Mucosa of rectum (tissue), 2 donors: Measurements from ENCODE around the gene CDHR3.

Experiments
- H3K27ac ChIP-seq, 2 donors: one replicate each; pipeline ENCODE4 v1.7.0; 2013; ENCODE audit warnings: inconsistent platforms in 2 of 2, low read depth in 2 of 2, low read length in 2 of 2
- H3K27me3 ChIP-seq, 2 donors: one replicate each; pipeline ENCODE4 v1.7.0; 2013; ENCODE audit warnings: low read length in 2 of 2; ENCODE audit not compliant: control insufficient read depth in 2 of 2, insufficient read depth in 2 of 2
- H3K36me3 ChIP-seq, 2 donors: one replicate each; pipeline ENCODE4 v1.7.0; 2013; ENCODE audit warnings: low read length in 2 of 2; ENCODE audit not compliant: control insufficient read depth in 2 of 2, insufficient read depth in 2 of 2
- H3K4me1 ChIP-seq, 2 donors: one replicate each; pipeline ENCODE4 v1.7.0; 2013; ENCODE audit warnings: low read length in 2 of 2, mild to moderate bottlenecking in 1 of 2; ENCODE audit not compliant: control insufficient read depth in 2 of 2, insufficient read depth in 2 of 2
- H3K4me3 ChIP-seq, 2 donors: one replicate each; pipeline ENCODE4 v1.7.0; 2013; ENCODE audit warnings: low read length in 2 of 2
- H3K9ac ChIP-seq, 2 donors: one replicate each; pipeline ENCODE4 v1.7.0; 2013; ENCODE audit warnings: low read length in 2 of 2, low read depth in 1 of 2, mild to moderate bottlenecking in 1 of 2
- H3K9me3 ChIP-seq, 2 donors: one replicate each; pipeline ENCODE4 v1.7.0; 2013; ENCODE audit warnings: low read length in 2 of 2; ENCODE audit not compliant: control insufficient read depth in 2 of 2
- donor health status: healthy.
- donor health status: Normal muscosa, but diverticular disease.

The CDHR3 gene

GRCh38 chr7:106033735-106034134, 70.7 kb downstream of the CDHR3 start:
- H3K36me3 ChIP-seq: no peaks in the 10 kb centered on the region
- no peak overlapping the region for H3K9ac ChIP-seq

GRCh38 chr7:106034383-106034782, 71.3 kb downstream of the CDHR3 start:
- no peaks in the 10 kb centered on the region for H3K4me1 ChIP-seq
- no peaks in the 10 kb centered on the region for H3K27me3 ChIP-seq
- no peak overlapping the region for H3K27ac ChIP-seq
- H3K36me3 ChIP-seq: no peaks in the 10 kb centered on the region
- no peaks in the 10 kb centered on the region for H3K9me3 ChIP-seq
- no peak overlapping the region for H3K4me3 ChIP-seq
- no peak overlapping the region for H3K9ac ChIP-seq

More at GRCh38 chr7:106033735-106034134, 70.7 kb downstream of the CDHR3 start:
- no peaks in the 10 kb centered on the region for H3K9me3 ChIP-seq
- no peaks in the 10 kb centered on the region for H3K4me1 ChIP-seq
- H3K4me3 ChIP-seq: no peak overlapping the region
- no peaks in the 10 kb centered on the region for H3K27me3 ChIP-seq
- no peak overlapping the region for H3K27ac ChIP-seq

- no peak overlapping the region for H3K9ac ChIP-seq
Observed at GRCh38 chr7:106035568-106035967, 72.5 kb downstream of the CDHR3 start.

GRCh38 chr7:106036004-106036403, 72.9 kb downstream of the CDHR3 start:
- Histone ChIP-seq H3K27ac (no peak overlapping the region), H3K36me3 (no peaks in the 10 kb centered on the region), H3K9me3 (no peaks in the 10 kb centered on the region), H3K27me3 (no peaks in the 10 kb centered on the region), H3K4me3 (no peak overlapping the region), H3K4me1 (no peaks in the 10 kb centered on the region), H3K9ac (no peak overlapping the region)

More at GRCh38 chr7:106035568-106035967, 72.5 kb downstream of the CDHR3 start:
- Histone ChIP-seq H3K27ac (no peak overlapping the region), H3K9me3 (no peaks in the 10 kb centered on the region), H3K36me3 (no peaks in the 10 kb centered on the region), H3K4me3 (no peak overlapping the region), H3K4me1 (no peaks in the 10 kb centered on the region), H3K27me3 (no peaks in the 10 kb centered on the region)

- H3K27me3 ChIP-seq: no peaks in the 10 kb centered on the region
- H3K4me3 ChIP-seq: no peak overlapping the region
- no peaks in the 10 kb centered on the region for H3K36me3 ChIP-seq
- peaks cover 2% of the 10 kb centered on the region in 2 donors for H3K4me1 ChIP-seq
- no peaks in the 10 kb centered on the region for H3K9me3 ChIP-seq
- no peak overlapping the region for H3K9ac ChIP-seq
- no peak overlapping the region for H3K27ac ChIP-seq
Observed at GRCh38 chr7:106037489-106038176, 74.6 kb downstream of the CDHR3 start.

- Histone ChIP-seq H3K27ac (no peak overlapping the region), H3K4me1 (peaks cover 2 to 6% of the 10 kb centered on the region in 2 donors), H3K27me3 (no peaks in the 10 kb centered on the region), H3K9ac (no peak overlapping the region), H3K9me3 (no peaks in the 10 kb centered on the region), H3K4me3 (no peak overlapping the region), H3K36me3 (no peaks in the 10 kb centered on the region)
Observed at GRCh38 chr7:106038289-106038688, 75.2 kb downstream of the CDHR3 start.

- Histone ChIP-seq H3K4me1 (peaks cover 2 to 6% of the 10 kb centered on the region in 2 donors), H3K27me3 (no peaks in the 10 kb centered on the region), H3K36me3 (no peaks in the 10 kb centered on the region), H3K27ac (no peak overlapping the region), H3K9ac (no peak overlapping the region), H3K4me3 (no peak overlapping the region), H3K9me3 (no peaks in the 10 kb centered on the region)
Observed at GRCh38 chr7:106038916-106039315, 75.9 kb downstream of the CDHR3 start.

GRCh38 chr7:106039486-106040060, 76.5 kb downstream of the CDHR3 start:
- H3K27ac ChIP-seq: no peak overlapping the region
- no peaks in the 10 kb centered on the region for H3K9me3 ChIP-seq
- no peaks in the 10 kb centered on the region for H3K36me3 ChIP-seq
- peaks cover 2 to 6% of the 10 kb centered on the region in 2 donors for H3K4me1 ChIP-seq
- H3K4me3 ChIP-seq: no peak overlapping the region
- H3K27me3 ChIP-seq: peaks cover 0 to 2% of the 10 kb centered on the region in 2 donors
- no peak overlapping the region for H3K9ac ChIP-seq

- Histone ChIP-seq H3K36me3 (no peaks in the 10 kb centered on the region), H3K9me3 (no peaks in the 10 kb centered on the region), H3K9ac (no peak overlapping the region), H3K27me3 (peaks cover 0 to 2% of the 10 kb centered on the region in 2 donors), H3K27ac (no peak overlapping the region), H3K4me1 (peaks cover 2 to 6% of the 10 kb centered on the region in 2 donors), H3K4me3 (no peak overlapping the region)
Observed at GRCh38 chr7:106041140-106041717, 78.2 kb downstream of the CDHR3 start.

GRCh38 chr7:106042196-106042611, 79.1 kb downstream of the CDHR3 start:
- Histone ChIP-seq H3K27me3 (peaks cover 0 to 2% of the 10 kb centered on the region in 2 donors), H3K27ac (no peak overlapping the region), H3K36me3 (no peaks in the 10 kb centered on the region), H3K9me3 (no peaks in the 10 kb centered on the region), H3K9ac (no peak overlapping the region), H3K4me3 (no peak overlapping the region), H3K4me1 (peaks cover 2 to 6% of the 10 kb centered on the region in 2 donors)
